Skeletal muscle tissue (tissue), 4 donors: ENCODE data around the gene WNT3. TPM values are rescaled to one million over a fixed set of nuclear protein-coding genes. Genes with fewer than 3 reads are reported as not detected.
A peak's percentile ranks its signal among the peaks of the same experiment; 100 is the strongest.

ENCODE experiments used
- H3K27ac ChIP-seq: one replicate; pipeline ENCODE4 v1.7.0; 2013; ENCODE audit warnings: mild to moderate bottlenecking, low read depth, low read length, inconsistent platforms
- H3K27me3 ChIP-seq, 3 donors: one replicate each; pipeline ENCODE4 v1.7.0; 2013; ENCODE audit warnings: low read length in 3 of 3; ENCODE audit not compliant: control insufficient read depth in 3 of 3, insufficient read depth in 3 of 3
- H3K36me3 ChIP-seq, 3 donors: one replicate each; pipeline ENCODE4 v1.7.0; 2013; ENCODE audit warnings: low read length in 3 of 3; ENCODE audit not compliant: control insufficient read depth in 3 of 3, insufficient read depth in 3 of 3
- H3K4me1 ChIP-seq, 3 donors: one replicate each; pipeline ENCODE4 v1.7.0; 2013; ENCODE audit warnings: low read length in 3 of 3, mild to moderate bottlenecking in 3 of 3; ENCODE audit not compliant: control insufficient read depth in 3 of 3, insufficient read depth in 3 of 3
- H3K4me3 ChIP-seq, 3 donors: one replicate each; pipeline ENCODE4 v1.7.0; 2013; ENCODE audit warnings: low read length in 3 of 3
- H3K9ac ChIP-seq, 3 donors: one replicate each; pipeline ENCODE4 v1.7.0; 2013; ENCODE audit warnings: low read length in 3 of 3, mild to moderate bottlenecking in 3 of 3, moderate library complexity in 2 of 3, low read depth in 1 of 3
- H3K9me3 ChIP-seq, 3 donors: one replicate each; pipeline ENCODE4 v1.7.0; 2013; ENCODE audit warnings: low read length in 3 of 3; ENCODE audit not compliant: control insufficient read depth in 3 of 3
- total RNA-seq: library from RNA; depleted of rRNA; stranded (reverse); fragments of >200 nt; gene quantifications from one replicate; pipeline ENCODE4 v1.2.3, GENCODE V29; 2014
- donor health status: Osteomylitis.

Gene WNT3
- total RNA-seq, 1 donor from 2014 or later = 1.0 TPM

- no peaks in the 10 kb centered on the region for H3K9me3 ChIP-seq
- no peak overlapping the region for H3K27ac ChIP-seq
- H3K4me3 ChIP-seq = no peak overlapping the region
- peaks cover 51 to 60% (median 55%) of the 10 kb centered on the region in 3 donors for H3K27me3 ChIP-seq
- peaks cover 11 to 13% (median 13%) of the 10 kb centered on the region in 3 donors for H3K4me1 ChIP-seq
- no peaks in the 10 kb centered on the region for H3K36me3 ChIP-seq
- no peak overlapping the region for H3K9ac ChIP-seq
Measured at GRCh38 chr17:46822388-46822921, 4.0 kb upstream of the WNT3 start.

- Histone ChIP-seq H3K4me1 (peaks cover 11 to 13% (median 13%) of the 10 kb centered on the region in 3 donors), H3K36me3 (no peaks in the 10 kb centered on the region), H3K9ac (no peak overlapping the region), H3K27me3 (peaks cover 58 to 67% (median 62%) of the 10 kb centered on the region in 3 donors), H3K9me3 (no peaks in the 10 kb centered on the region), H3K4me3 (no peak overlapping the region), H3K27ac (no peak overlapping the region)
Measured at GRCh38 chr17:46821482-46822387, 3.2 kb upstream of the WNT3 start.

- H3K9me3 ChIP-seq = no peaks in the 10 kb centered on the region
- no peak overlapping the region for H3K4me3 ChIP-seq
- no peaks in the 10 kb centered on the region for H3K36me3 ChIP-seq
- H3K27me3 ChIP-seq = peaks cover 67 to 76% (median 71%) of the 10 kb centered on the region in 3 donors
- H3K27ac ChIP-seq = no peak overlapping the region
- peaks cover 11 to 13% (median 13%) of the 10 kb centered on the region in 3 donors for H3K4me1 ChIP-seq
- no peak overlapping the region for H3K9ac ChIP-seq
Measured at GRCh38 chr17:46820592-46821450, 2.3 kb upstream of the WNT3 start.

- no peaks in the 10 kb centered on the region for H3K36me3 ChIP-seq
- H3K4me3 ChIP-seq = no peak overlapping the region
- no peaks in the 10 kb centered on the region for H3K9me3 ChIP-seq
- H3K9ac ChIP-seq = peak overlapping the region in 1 of 3 donors; percentile 20
- peaks cover 11 to 13% (median 13%) of the 10 kb centered on the region in 3 donors for H3K4me1 ChIP-seq
- no peak overlapping the region for H3K27ac ChIP-seq
- peaks cover 76 to 84% (median 78%) of the 10 kb centered on the region in 3 donors for H3K27me3 ChIP-seq
Measured at GRCh38 chr17:46819906-46820351, 1.4 kb upstream of the WNT3 start.

- Histone ChIP-seq H3K9me3 (no peaks in the 10 kb centered on the region), H3K4me1 (peaks cover 11 to 13% (median 13%) of the 10 kb centered on the region in 3 donors), H3K36me3 (no peaks in the 10 kb centered on the region), H3K9ac (peak overlapping the region in 2 of 3 donors; percentile 16 to 20), H3K4me3 (peak overlapping the region; percentile 38 to 59 (median 49)), H3K27ac (no peak overlapping the region), H3K27me3 (peaks cover 83 to 89% (median 85%) of the 10 kb centered on the region in 3 donors)
Measured at GRCh38 chr17:46818929-46819859, 702 bp upstream of the WNT3 start.

- H3K4me3 ChIP-seq = no peak overlapping the region
- H3K9me3 ChIP-seq = no peaks in the 10 kb centered on the region
- H3K4me1 ChIP-seq = peaks cover 11 to 13% (median 13%) of the 10 kb centered on the region in 3 donors
- no peak overlapping the region for H3K27ac ChIP-seq
- no peaks in the 10 kb centered on the region for H3K36me3 ChIP-seq
- no peak overlapping the region for H3K9ac ChIP-seq
- peaks cover 81 to 94% (median 88%) of the 10 kb centered on the region in 3 donors for H3K27me3 ChIP-seq
Measured at GRCh38 chr17:46817901-46818209, 637 bp downstream of the WNT3 start.

GRCh38 chr17:46817151-46817900 is 1.2 kb downstream of the WNT3 start:
- Histone ChIP-seq H3K27ac (no peak overlapping the region), H3K36me3 (no peaks in the 10 kb centered on the region), H3K4me1 (peaks cover 11 to 13% (median 13%) of the 10 kb centered on the region in 3 donors), H3K27me3 (peaks cover 80 to 96% (median 89%) of the 10 kb centered on the region in 3 donors), H3K9me3 (no peaks in the 10 kb centered on the region), H3K4me3 (no peak overlapping the region), H3K9ac (no peak overlapping the region)

GRCh38 chr17:46815474-46816353 is 2.8 kb downstream of the WNT3 start:
- peaks cover 64 to 79% (median 78%) of the 10 kb centered on the region in 3 donors for H3K27me3 ChIP-seq
- H3K27ac ChIP-seq = no peak overlapping the region
- no peak overlapping the region for H3K9ac ChIP-seq
- no peaks in the 10 kb centered on the region for H3K36me3 ChIP-seq
- H3K4me3 ChIP-seq = no peak overlapping the region
- peaks cover 11 to 13% (median 13%) of the 10 kb centered on the region in 3 donors for H3K4me1 ChIP-seq
- H3K9me3 ChIP-seq = no peaks in the 10 kb centered on the region
